Gastrocnemius medialis (tissue), 4 donors: ENCODE measurements around the gene USP24.

Source experiments
- CTCF ChIP-seq, 5 experiments: fragments of 450-650 bp in 3 of 5; fragments of 200-600 bp in 2 of 5; sonication (generic) in 2 of 5; IDR thresholded peaks in 4 of 5; conservative IDR thresholded peaks in 1 of 5; 1 replicate in 4 of 5; 2 replicates in 1 of 5; pipeline ENCODE4 v1.5.1; 2016 to 2019; ENCODE audit warnings: antibody characterized with exemption in 5 of 5, mild to moderate bottlenecking in 3 of 5, moderate library complexity in 3 of 5
- POLR2A ChIP-seq, 2 donors: fragments of 450-650 bp; IDR thresholded peaks; one replicate each; pipeline ENCODE4 v1.6.1; 2017; ENCODE audit warnings: antibody characterized with exemption in 2 of 2, mild to moderate bottlenecking in 2 of 2, moderate library complexity in 2 of 2

- TF ChIP-seq CTCF (IDR thresholded peaks at IDR 0.05 in 4 of 5, conservative IDR thresholded peaks at IDR 0.05 in 1 of 5) (no peak), POLR2A (IDR thresholded peaks at IDR 0.05) (no peak)
Measured at GRCh38 chr1:55074455-55074854, 140.7 kb downstream of the USP24 start.
